ENCODE data around the gene CORO1C.

CORO1C gene

GRCh38 chr12:108679106-108679681, 52.1 kb downstream of the CORO1C start:
- H3K4me3 ChIP-seq (ENCODE audit: low read length) = no peak overlapping the region
- H3K9me3 ChIP-seq (replicated peaks; ENCODE audit: low read length) = no peaks in the 10 kb centered on the region
- H3K27me3 ChIP-seq (ENCODE audit: control insufficient read depth, insufficient read depth, low read length) = no peaks in the 10 kb centered on the region
- no peak overlapping the region for H3K4me2 ChIP-seq (ENCODE audit: low read length)
- peaks cover 31% of the 10 kb centered on the region for H3K4me1 ChIP-seq (ENCODE audit: control insufficient read depth, insufficient read depth, low read length)
- H3K9ac ChIP-seq (ENCODE audit: low read depth, low read length) = no peak overlapping the region
- H3K36me3 ChIP-seq (ENCODE audit: insufficient read depth, low read length) = peaks cover 53% of the 10 kb centered on the region

GRCh38 chr12:108678104-108678730, 53.1 kb downstream of the CORO1C start:
- H3K9me3 ChIP-seq (replicated peaks; ENCODE audit: low read length) = no peaks in the 10 kb centered on the region
- peaks cover 24% of the 10 kb centered on the region for H3K4me1 ChIP-seq (ENCODE audit: control insufficient read depth, insufficient read depth, low read length)
- no peaks in the 10 kb centered on the region for H3K27me3 ChIP-seq (ENCODE audit: control insufficient read depth, insufficient read depth, low read length)
- H3K9ac ChIP-seq (ENCODE audit: low read depth, low read length) = no peak overlapping the region
- no peak overlapping the region for H3K4me3 ChIP-seq (ENCODE audit: low read length)
- no peak overlapping the region for H3K4me2 ChIP-seq (ENCODE audit: low read length)
- H3K36me3 ChIP-seq (ENCODE audit: insufficient read depth, low read length) = peaks cover 61% of the 10 kb centered on the region

- no peaks in the 10 kb centered on the region for H3K27me3 ChIP-seq (ENCODE audit: control insufficient read depth, insufficient read depth, low read length)
- peaks cover 24% of the 10 kb centered on the region for H3K4me1 ChIP-seq (ENCODE audit: control insufficient read depth, insufficient read depth, low read length)
- peaks cover 70% of the 10 kb centered on the region for H3K36me3 ChIP-seq (ENCODE audit: insufficient read depth, low read length)
- no peak overlapping the region for H3K4me2 ChIP-seq (ENCODE audit: low read length)
- no peaks in the 10 kb centered on the region for H3K9me3 ChIP-seq (replicated peaks; ENCODE audit: low read length)
- no peak overlapping the region for H3K4me3 ChIP-seq (ENCODE audit: low read length)
- peak overlapping the region; percentile 6 for H3K9ac ChIP-seq (ENCODE audit: low read depth, low read length)
Measured at GRCh38 chr12:108677381-108677780, 53.9 kb downstream of the CORO1C start.

DNA sequence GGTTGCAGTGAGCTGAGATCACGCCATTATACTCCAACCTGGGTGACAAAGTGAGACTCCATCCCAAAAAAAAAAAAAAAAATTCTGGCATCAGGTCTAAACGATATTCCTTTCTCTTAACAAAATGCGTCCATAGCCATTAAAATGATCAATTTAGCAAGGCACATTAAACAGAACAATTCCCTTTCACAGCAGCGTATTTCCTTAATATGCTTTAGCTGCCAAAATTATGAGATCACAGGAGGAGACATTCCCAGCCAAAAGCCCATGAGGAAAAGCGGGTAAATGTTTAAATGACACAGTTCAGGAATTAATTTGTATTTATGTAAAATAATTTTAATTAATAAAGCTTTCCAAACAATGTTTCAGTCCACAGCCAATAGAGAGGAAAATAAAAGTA, 54.6 kb downstream of the CORO1C start:
- peaks cover 19% of the 10 kb centered on the region for H3K4me1 ChIP-seq (ENCODE audit: control insufficient read depth, insufficient read depth, low read length)
- peaks cover 76% of the 10 kb centered on the region for H3K36me3 ChIP-seq (ENCODE audit: insufficient read depth, low read length)
- H3K9me3 ChIP-seq (replicated peaks; ENCODE audit: low read length) = no peaks in the 10 kb centered on the region
- H3K4me3 ChIP-seq (ENCODE audit: low read length) = no peak overlapping the region
- H3K27me3 ChIP-seq (ENCODE audit: control insufficient read depth, insufficient read depth, low read length) = no peaks in the 10 kb centered on the region
- no peak overlapping the region for H3K4me2 ChIP-seq (ENCODE audit: low read length)
- peak overlapping the region; percentile 6 for H3K9ac ChIP-seq (ENCODE audit: low read depth, low read length)

GRCh38 chr12:108675792-108676191, 55.5 kb downstream of the CORO1C start:
- Histone ChIP-seq H3K4me2 (ENCODE audit: low read length) (no peak overlapping the region), H3K4me1 (ENCODE audit: control insufficient read depth, insufficient read depth, low read length) (peaks cover 13% of the 10 kb centered on the region), H3K9me3 (replicated peaks; ENCODE audit: low read length) (no peaks in the 10 kb centered on the region), H3K4me3 (ENCODE audit: low read length) (no peak overlapping the region), H3K36me3 (ENCODE audit: insufficient read depth, low read length) (peaks cover 76% of the 10 kb centered on the region), H3K27me3 (ENCODE audit: control insufficient read depth, insufficient read depth, low read length) (no peaks in the 10 kb centered on the region), H3K9ac (ENCODE audit: low read depth, low read length) (no peak overlapping the region)

- no peaks in the 10 kb centered on the region for H3K9me3 ChIP-seq (replicated peaks; ENCODE audit: low read length)
- H3K4me1 ChIP-seq (ENCODE audit: control insufficient read depth, insufficient read depth, low read length) = peaks cover 32% of the 10 kb centered on the region
- peaks cover 55% of the 10 kb centered on the region for H3K36me3 ChIP-seq (ENCODE audit: insufficient read depth, low read length)
- H3K9ac ChIP-seq (ENCODE audit: low read depth, low read length) = no peak overlapping the region
- no peak overlapping the region for H3K4me2 ChIP-seq (ENCODE audit: low read length)
- no peak overlapping the region for H3K4me3 ChIP-seq (ENCODE audit: low read length)
- H3K27me3 ChIP-seq (ENCODE audit: control insufficient read depth, insufficient read depth, low read length) = no peaks in the 10 kb centered on the region
Measured at GRCh38 chr12:108672054-108672453, 59.3 kb downstream of the CORO1C start.

DNA sequence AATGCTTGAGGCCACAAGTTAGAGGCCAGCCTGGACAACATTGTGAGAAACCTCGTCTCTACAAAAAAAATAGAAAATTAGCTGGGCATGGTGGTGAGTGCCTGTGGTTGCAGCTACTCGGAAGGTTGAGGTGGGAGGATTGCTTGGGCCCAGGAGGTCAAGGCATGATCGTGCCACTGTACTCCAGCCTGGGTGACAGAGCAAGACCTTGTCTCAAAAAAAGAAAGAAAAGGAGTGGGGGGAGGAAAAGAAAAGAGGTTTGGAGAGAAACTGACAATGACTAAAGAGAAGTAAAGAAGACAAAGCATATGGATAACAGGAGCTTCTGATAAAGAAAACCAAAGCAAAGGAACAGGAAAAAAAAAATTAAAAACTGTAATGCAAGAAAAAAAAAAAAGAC, 60.2 kb downstream of the CORO1C start:
- Histone ChIP-seq H3K36me3 (ENCODE audit: insufficient read depth, low read length) (peaks cover 46% of the 10 kb centered on the region), H3K9me3 (replicated peaks; ENCODE audit: low read length) (no peaks in the 10 kb centered on the region), H3K27me3 (ENCODE audit: control insufficient read depth, insufficient read depth, low read length) (no peaks in the 10 kb centered on the region), H3K9ac (ENCODE audit: low read depth, low read length) (no peak overlapping the region), H3K4me3 (ENCODE audit: low read length) (no peak overlapping the region), H3K4me2 (ENCODE audit: low read length) (no peak overlapping the region), H3K4me1 (ENCODE audit: control insufficient read depth, insufficient read depth, low read length) (peaks cover 41% of the 10 kb centered on the region)

GRCh38 chr12:108670066-108670631, 61.2 kb downstream of the CORO1C start:
- H3K9me3 ChIP-seq (replicated peaks; ENCODE audit: low read length) = no peaks in the 10 kb centered on the region
- H3K4me1 ChIP-seq (ENCODE audit: control insufficient read depth, insufficient read depth, low read length) = peaks cover 50% of the 10 kb centered on the region
- peaks cover 36% of the 10 kb centered on the region for H3K36me3 ChIP-seq (ENCODE audit: insufficient read depth, low read length)
- peak overlapping the region; percentile 18 for H3K9ac ChIP-seq (ENCODE audit: low read depth, low read length)
- H3K4me2 ChIP-seq (ENCODE audit: low read length) = no peak overlapping the region
- H3K27me3 ChIP-seq (ENCODE audit: control insufficient read depth, insufficient read depth, low read length) = no peaks in the 10 kb centered on the region
- no peak overlapping the region for H3K4me3 ChIP-seq (ENCODE audit: low read length)

DNA sequence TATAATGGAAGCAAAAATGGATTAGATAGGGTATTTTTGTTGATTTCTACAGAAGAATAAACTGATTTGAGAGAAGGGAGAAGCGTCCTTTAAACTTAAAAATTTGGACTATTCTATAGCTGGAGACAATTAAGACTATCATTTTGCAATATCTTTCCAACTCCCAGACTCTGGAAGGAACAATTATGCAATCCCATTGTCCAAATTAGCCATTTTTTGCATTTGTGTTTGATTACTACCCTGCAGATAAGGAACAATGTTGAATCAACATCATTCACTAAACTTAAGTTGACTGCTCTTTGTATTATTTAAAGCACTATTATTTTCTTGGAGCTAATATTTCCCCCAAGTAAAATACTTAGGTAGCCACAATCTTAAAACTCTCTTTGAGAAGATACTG, 62.8 kb downstream of the CORO1C start:
- Histone ChIP-seq H3K4me3 (ENCODE audit: low read length) (no peak overlapping the region), H3K4me2 (ENCODE audit: low read length) (peak overlapping the region; percentile 51), H3K27me3 (ENCODE audit: control insufficient read depth, insufficient read depth, low read length) (no peaks in the 10 kb centered on the region), H3K36me3 (ENCODE audit: insufficient read depth, low read length) (peaks cover 28% of the 10 kb centered on the region), H3K9me3 (replicated peaks; ENCODE audit: low read length) (no peaks in the 10 kb centered on the region), H3K9ac (ENCODE audit: low read depth, low read length) (peak overlapping the region; percentile 12), H3K4me1 (ENCODE audit: control insufficient read depth, insufficient read depth, low read length) (peaks cover 63% of the 10 kb centered on the region)

- Histone ChIP-seq H3K9me3 (replicated peaks; ENCODE audit: low read length) (no peaks in the 10 kb centered on the region), H3K4me1 (ENCODE audit: control insufficient read depth, insufficient read depth, low read length) (peaks cover 68% of the 10 kb centered on the region), H3K36me3 (ENCODE audit: insufficient read depth, low read length) (peaks cover 27% of the 10 kb centered on the region), H3K9ac (ENCODE audit: low read depth, low read length) (peak overlapping the region; percentile 70), H3K27me3 (ENCODE audit: control insufficient read depth, insufficient read depth, low read length) (no peaks in the 10 kb centered on the region), H3K4me2 (ENCODE audit: low read length) (peak overlapping the region; percentile 51), H3K4me3 (ENCODE audit: low read length) (no peak overlapping the region)
Measured at GRCh38 chr12:108668063-108668462, 63.3 kb downstream of the CORO1C start.

- Histone ChIP-seq H3K9ac (ENCODE audit: low read depth, low read length) (peak overlapping the region; percentile 70), H3K9me3 (replicated peaks; ENCODE audit: low read length) (no peaks in the 10 kb centered on the region), H3K4me2 (ENCODE audit: low read length) (peak overlapping the region; percentile 51), H3K36me3 (ENCODE audit: insufficient read depth, low read length) (peaks cover 20% of the 10 kb centered on the region), H3K27me3 (ENCODE audit: control insufficient read depth, insufficient read depth, low read length) (no peaks in the 10 kb centered on the region), H3K4me1 (ENCODE audit: control insufficient read depth, insufficient read depth, low read length) (peaks cover 69% of the 10 kb centered on the region), H3K4me3 (ENCODE audit: low read length) (no peak overlapping the region)
Measured at GRCh38 chr12:108667349-108667748, 64.0 kb downstream of the CORO1C start.

DNA sequence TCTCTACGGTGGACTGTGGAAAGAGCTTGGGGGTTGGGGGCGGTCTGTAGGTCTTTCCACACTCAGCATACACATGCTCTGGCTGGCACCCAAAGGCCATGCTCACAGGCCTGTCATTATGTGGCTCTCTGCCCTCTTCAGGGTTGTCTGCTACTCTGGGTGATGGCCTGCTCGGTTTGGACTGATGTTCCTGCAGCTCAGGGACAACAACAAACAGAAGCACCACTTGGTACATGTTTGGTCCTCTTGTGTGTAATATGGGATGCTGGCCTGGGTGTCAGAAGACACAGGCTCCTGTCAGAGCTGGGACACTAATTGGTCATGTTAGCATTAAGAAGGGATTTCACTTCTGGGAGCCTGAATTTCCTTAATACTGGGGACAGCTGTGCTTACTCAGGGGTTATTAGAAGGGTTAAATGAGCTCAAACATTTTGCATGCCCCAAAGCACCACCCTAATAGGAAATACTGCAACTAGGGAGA, 64.9 kb downstream of the CORO1C start:
- H3K27me3 ChIP-seq (ENCODE audit: control insufficient read depth, insufficient read depth, low read length) = no peaks in the 10 kb centered on the region
- H3K9ac ChIP-seq (ENCODE audit: low read depth, low read length) = peak overlapping the region; percentile 70
- peaks cover 69% of the 10 kb centered on the region for H3K4me1 ChIP-seq (ENCODE audit: control insufficient read depth, insufficient read depth, low read length)

More for the DNA sequence above, 64.9 kb downstream of the CORO1C start:
- Histone ChIP-seq H3K9me3 (replicated peaks; ENCODE audit: low read length) (no peaks in the 10 kb centered on the region), H3K4me3 (ENCODE audit: low read length) (no peak overlapping the region), H3K36me3 (ENCODE audit: insufficient read depth, low read length) (peaks cover 21% of the 10 kb centered on the region), H3K4me2 (ENCODE audit: low read length) (peak overlapping the region; percentile 37)

Data from skeletal muscle satellite cell (primary cell).